Stimulated activated CD8-positive, alpha-beta memory T cell treated with anti-CD3 and anti-CD28 coated beads, Interleukin-12 subunit alpha, Interleukin-12 subunit beta, amount 100 ng/mL, for 24 hours (primary cell): ENCODE measurements around the gene BAK1.
A peak's percentile ranks its signal among the peaks of the same experiment; 100 is the strongest.

Source experiments
- DNase-seq: peaks from one replicate; pipeline ENCODE4 v3.0.0-alpha.2; 2020; ENCODE audit errors: extremely low read depth

Gene BAK1

DNA sequence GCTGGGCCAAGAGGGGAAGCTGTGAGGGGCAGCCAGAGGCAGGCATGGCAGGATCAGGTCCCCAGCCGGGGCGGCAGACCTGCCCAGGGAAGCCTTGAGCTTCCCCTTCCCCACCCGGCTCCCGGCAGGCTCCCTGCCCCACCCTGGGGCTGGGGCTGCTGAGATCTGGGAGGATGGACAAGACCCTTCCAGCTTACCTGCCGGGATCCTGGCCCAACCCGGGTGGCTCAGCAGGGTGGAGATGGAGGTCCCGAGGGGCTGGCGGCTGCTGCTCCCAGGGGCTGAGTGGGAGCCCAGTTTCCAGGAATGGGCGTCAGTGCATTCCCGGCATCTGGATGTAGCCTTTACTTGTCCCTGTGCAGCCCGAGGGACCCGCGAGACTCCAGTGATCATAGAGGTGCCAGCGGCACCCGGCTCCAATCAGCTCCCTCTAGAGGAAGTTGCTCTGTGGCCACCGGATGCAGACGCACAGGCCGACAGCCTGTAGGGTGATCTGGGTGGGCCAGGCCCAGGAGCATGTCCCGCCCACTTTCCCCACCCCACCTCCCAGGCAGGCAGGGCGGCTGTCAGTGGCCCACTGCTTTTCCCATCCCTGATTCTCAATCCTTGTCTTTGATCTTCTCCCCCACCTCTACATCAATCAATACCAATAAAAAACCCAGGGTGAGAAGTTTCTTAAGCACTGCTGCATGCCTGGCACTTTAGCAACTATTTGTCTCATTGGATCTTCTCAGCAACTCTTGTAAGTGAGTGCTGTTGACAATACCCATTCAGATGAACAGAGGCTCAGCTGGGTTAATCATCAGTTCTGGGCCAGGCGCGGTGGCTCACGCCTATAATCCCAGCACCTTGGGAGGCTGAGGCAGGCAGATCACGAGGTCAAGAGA, at the start of gene BAK1:
Gene BAK1, minus strand, starts transcription at position 449 of the 887 bp plus-strand sequence. CDS start 2,672 bp downstream, outside the sequence.
- DNase-seq, result peak; percentile 70

DNA sequence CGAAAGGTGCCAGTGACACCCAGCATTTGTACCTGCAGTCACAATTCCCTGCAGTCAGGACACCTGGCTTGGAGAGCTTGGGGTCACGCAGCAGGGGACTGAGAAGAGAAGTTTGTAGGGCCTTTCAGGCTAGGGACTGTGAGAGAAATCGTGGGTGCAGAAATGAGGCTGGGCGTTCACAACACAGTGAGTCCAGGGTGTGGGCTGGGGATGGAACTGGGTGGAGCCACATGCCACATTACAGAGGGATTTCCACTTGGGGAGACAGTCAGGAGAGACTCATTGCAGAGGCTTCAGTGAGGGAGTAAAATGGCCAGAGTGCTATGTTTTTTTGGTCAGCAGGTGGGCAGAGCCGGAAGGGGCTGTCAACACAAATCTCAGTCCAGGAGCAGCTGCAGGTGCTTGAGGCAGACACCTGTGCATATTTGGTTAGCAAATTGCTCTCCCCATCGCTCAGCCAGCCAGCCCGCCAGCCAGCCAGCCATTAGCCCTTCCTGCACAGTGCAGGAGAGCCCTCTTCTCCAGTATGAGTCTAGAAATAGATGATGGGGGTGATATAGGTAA, 48.4 kb upstream of the BAK1 start:
- no peak for DNase-seq

DNA sequence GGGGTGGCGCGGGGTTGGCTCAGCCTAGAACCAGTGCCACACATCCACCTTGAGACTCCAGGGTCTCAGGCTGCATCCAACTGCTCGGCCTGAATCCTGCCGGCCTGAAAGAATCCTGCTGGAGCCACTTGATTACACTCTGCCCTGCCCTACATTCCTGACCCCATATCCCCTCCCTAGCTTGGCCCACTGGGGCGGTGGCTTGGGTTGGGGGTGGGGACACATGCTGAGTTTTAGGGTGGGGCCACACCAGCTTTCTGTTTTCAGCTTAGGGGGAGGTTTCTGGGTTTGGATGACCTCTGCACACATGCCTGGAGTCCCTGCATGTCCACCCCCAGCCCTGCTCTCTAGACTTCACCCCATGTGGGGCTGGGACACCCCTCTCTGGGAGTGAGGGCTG, 47.8 kb upstream of the BAK1 start:
- no peak for DNase-seq

DNA sequence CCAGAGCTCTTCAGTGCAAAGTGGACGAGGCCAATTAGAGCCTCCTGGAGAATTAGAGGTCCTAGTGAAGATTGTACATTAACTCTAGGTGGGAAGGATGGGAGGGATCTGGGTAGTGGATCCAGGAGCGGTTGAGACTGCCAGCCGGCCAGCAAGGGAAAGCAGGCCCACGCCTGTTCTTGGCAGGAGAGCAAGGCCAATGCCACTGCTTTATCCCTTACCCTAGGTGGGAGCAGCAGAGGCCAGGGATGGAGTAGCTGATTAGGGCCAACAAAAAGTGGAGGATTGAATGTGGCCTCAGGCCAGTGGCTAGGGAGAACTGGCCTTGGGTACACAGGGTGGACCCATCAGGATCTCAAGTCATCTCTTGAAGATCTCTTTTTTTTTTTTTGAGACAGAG, 44.8 kb upstream of the BAK1 start:
- no peak for DNase-seq

DNA sequence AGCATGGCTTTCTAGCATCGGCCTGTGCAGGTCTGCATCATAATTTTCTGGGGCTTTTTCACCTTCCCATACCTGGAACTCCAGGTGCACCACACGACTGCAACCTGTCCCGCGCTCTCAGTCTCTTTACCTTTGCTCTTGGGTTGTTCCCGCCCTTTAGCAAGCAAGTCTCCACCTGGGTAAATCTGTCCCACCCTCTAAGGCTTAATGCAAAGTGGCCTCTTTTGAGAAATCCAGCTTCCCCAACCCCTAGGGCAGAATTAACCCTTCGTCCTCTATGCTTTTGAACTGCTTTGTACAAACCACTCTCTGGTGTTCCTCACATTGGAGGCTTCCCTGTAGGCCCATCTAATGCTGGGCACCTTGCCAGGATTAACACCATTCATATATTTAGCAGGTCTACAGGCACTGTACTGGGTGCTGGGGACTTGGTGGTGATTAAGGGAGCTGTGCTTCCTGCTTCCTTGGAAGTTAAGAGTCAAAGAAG, 43.9 kb upstream of the BAK1 start:
- no peak for DNase-seq

DNA sequence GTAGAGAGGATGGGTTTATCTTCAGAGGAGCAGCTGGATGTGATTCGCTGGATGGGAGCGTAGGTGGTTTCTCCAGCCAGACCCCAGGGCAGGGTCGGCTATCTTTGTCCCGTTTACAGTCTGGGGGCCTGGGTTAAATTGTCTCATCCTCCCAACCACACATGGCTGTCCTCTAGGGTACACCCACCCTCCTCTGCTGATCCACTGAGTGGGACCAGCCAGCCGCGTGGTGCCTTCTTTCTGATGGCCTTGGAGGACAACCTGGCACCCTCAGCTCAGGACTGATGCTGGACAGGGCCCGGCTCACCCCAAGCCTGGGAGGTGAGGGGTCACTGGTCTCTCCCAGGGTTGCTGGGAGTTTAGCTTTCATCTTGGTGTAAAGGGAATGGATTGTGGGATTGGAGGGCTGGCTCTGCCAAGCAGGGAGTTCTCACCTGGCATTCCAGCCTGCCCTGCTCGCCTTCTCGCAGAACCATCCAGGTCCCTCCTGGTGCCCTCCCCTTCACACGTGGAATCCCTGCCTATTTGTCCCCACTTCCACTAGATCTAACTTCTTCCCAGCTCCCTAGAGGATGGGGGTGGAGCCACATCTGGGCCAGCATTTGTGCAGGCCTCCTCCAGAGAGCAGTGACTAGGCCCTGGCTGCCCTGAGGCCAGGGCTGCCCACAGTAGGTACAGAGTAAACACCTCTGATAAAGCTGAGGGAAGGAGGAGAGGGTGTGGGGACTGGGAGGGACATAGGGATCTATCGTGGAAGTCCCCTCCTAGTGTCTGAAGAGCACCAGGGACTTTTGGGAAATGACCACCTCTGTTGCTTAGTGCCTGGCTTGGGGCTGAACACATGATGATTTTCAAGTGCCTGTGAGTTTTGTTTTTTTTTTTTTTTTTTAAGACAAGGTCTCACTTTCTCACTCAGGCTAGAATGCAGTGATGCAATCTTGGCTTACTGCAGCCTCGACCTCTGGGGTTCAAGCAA, 42.7 kb upstream of the BAK1 start:
- DNase-seq, result no peak

DNA sequence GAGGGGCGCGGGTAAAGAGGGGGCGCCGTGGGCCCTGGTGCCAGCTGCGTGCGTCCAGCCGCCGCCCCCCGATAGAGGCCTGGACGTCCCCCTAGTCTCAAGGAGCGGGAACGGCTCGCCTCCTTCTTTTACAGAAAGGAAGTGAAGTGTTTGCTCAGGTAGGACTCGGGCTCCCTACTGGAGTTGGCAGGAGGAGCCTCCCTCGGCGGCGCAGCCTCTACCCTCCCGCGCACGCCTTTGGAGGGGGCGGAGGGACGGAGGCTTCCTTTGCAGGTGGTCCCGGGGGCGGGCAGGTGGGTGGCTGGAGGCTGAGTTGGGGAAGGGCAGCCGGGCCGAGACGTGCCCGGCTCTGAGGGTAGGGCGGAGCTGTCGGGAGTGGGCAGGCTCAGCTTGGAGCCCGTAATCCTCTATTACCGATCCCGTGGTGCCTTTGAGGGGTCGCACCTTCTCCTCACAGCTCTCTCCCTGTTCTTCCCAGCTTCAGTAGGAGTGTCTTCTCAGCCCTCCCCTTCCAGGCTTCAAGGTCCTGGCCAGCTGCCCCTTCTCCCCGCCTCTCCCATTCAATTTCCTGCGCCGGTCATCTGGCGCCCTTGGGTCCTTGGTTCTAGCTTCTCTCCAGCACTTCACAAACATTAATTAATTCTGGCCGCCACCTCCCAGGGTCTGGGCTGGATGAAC, 41.8 kb upstream of the BAK1 start:
- DNase-seq, result no peak

DNA sequence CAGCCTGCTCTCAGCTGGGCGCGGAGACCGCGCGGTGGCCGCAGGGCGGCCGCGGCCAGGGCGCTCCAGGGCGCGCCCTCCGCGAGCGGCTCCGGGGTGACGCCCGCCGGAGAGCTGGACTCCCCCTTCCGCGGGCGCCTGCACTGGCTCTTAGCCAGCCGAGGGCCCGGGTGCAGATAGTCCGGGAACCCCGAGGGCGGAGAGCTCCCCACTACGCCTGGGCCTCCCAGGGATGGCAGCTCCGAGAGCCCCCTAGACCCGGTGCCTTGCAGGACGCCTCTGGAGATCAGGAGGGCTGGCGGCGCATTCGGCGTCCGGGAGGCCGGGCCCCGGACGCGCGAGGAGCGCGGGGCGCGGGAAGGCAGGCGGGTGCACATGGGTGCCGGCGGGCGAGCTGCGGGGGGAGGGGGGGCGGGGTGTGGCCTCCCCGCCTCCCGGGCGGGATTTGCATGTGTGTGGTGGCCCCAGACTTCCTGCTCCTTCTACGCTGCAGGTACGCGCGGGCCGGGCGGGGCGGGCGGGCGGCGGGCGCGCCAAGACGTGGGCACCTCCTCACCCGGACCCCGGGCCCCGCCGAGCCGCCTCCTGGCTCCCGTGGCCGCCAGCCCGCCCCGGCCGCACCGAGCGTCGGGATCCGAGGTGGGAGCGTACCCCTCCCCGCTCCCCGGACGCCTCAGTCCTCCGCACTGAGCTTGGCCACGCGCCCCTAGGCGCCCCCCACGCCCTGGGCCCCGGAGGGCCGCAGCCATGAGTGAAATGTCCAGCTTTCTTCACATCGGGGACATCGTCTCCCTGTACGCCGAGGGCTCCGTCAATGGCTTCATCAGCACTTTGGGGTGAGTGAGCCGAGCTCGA, 41.0 kb upstream of the BAK1 start, which contains the start of gene ITPR3:
Gene ITPR3, plus strand, starts transcription at position 467 of the 855 bp plus-strand sequence. Its CDS starts 281 bp downstream, at position 748.
- DNase-seq, result peak; percentile 42

DNA sequence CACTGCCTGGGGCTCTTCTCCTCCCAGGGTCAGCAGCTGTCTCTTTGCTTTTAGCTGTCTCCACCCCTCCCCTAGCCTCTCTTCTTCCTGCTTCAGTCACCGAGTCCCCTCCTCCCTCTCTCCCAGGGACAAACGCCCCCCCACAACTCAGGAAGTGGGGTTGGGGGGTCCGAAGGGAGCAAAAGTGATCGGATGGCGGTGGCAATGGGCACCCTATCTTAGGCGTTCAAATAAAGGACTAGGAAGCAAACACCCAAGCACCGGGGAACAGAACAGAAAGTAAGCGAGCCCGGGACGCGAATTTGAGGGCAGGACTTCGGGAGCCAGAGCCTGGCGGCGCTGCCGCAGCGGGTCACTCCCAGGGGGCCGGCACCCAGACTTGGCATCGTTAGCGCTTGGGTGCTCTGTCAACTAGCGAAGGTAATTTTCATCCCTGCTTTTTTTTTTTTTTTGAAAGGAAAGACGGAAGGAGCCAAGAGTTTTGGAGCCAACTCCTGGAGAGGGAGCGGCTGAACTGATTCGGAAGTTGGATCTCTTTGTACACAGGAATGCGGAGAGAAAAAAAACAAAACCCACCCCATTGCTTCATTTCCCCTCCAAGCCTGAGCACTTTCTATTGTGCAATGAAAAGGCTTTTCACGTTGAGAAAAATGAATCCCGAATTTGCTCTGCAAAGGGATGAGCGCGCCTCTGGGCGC, 40.2 kb upstream of the BAK1 start:
- no peak for DNase-seq

DNA sequence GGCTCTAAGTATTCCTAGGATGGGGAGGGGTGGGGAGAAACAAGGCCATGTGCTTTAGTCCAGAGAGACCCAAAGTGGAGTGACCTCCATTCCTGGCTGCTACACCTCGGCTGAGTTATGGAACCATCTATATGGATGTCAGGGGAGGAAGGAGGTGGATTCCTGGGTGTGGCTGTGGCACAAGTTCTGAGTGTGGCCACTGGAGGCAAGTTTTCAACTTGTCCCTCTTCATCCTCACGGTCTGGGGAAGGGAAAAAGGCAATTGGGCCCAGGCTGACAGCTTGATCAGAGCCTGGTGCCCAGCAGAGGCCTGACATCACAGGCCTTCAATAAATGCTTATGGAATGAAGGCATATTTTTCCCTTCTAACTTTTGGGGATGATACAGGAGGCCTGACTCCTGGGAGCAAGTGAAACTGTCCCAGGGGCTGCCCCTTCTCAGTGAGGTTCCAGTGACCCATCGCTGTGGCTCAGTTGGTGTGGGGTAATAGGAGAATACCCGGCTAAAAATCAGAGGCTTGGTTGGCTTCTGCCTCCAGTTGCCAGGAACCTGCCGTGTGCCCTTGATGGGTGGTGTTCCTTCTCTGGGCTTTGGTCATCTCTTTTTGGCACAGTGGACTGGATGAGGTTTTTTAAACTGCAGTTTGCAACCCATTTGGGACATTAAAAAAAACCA, 39.2 kb upstream of the BAK1 start:
- no peak for DNase-seq

DNA sequence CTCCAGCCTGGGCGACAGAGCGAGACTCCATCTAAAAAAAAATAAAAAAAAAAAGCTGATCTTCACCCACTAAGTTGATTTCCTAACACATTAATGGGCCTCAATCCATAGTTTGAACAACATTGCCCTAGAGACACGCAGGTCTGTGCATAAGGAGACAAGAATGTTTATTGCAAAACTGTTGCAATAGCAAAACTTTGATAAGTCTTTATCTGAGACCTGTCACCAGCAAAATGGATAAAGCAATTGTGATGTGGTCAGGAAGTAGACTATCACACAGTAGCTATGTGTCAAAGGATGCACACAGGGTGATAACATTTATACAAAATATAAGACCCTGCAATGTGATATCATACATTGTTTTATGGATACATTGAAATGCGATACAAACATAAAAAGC, 36.8 kb upstream of the BAK1 start:
- DNase-seq, result no peak

DNA sequence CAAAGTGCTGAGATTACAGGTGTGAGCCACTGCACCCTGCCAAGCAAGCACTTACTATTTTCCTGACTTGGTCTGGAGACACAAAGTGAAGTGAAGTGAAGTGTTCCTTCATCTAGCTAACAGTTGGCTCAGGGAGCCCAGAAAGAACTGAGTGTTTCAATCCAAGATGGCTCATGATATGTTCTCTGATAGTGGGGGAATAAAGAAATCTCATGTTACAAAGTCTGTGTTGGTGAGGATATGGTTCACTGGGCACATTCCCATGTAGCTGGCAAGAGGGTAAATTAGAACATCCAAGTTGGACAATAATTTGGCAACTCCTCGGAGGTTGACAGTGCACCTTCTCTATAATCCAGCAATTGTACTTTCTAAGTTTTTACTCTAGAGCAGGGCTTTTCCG, 36.0 kb upstream of the BAK1 start:
- DNase-seq, result no peak

DNA sequence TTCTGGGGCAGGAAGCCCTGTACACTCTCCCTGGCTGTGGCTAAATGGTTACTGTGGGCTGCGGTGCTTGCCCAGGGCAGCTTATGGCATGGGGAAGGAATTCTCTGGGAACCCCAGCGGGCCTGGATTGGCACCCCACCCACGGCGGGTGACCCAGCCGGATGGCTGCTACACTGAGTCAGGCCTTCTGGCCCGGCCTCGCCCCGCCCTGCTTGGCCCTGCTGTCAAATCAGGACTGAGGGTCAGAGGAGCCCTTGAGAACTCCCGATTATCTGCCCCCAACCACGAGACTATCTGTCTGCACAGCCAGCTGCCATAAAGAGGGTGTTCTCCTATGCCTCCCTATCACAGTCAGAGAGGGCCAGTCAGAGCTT, 33.7 kb upstream of the BAK1 start:
- DNase-seq, result no peak

DNA sequence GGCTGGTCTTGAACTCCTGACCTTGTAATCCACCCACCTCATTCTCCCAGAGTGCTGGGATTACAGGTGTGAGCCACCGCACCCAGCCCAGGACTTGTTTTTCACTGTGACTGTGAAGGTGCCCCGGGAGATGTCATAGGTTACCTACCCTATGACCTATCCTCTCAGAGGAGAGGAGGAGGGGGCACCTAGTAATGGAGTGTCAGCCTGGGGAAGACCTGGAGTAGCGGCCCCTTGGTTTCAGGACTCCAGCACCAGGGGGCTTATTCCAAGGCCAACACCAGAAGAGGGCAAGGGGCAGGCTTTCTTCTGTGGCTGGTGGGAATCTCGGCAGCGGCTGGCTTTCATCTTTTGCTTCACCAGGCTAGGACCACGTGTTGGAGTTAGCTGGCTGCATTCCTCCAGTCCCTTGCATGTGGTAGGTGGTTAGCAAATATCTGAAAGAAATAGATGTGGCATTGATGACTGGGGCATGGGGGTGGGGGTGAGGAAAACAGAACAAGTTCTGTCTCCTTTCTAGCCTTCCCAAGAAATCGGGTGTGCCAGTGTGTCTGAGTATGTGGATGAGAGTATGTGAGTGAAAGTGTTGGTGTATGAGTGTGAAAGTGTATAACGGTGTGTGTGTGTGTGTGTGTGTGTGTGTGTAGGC, 33.2 kb upstream of the BAK1 start:
- DNase-seq, result no peak

DNA sequence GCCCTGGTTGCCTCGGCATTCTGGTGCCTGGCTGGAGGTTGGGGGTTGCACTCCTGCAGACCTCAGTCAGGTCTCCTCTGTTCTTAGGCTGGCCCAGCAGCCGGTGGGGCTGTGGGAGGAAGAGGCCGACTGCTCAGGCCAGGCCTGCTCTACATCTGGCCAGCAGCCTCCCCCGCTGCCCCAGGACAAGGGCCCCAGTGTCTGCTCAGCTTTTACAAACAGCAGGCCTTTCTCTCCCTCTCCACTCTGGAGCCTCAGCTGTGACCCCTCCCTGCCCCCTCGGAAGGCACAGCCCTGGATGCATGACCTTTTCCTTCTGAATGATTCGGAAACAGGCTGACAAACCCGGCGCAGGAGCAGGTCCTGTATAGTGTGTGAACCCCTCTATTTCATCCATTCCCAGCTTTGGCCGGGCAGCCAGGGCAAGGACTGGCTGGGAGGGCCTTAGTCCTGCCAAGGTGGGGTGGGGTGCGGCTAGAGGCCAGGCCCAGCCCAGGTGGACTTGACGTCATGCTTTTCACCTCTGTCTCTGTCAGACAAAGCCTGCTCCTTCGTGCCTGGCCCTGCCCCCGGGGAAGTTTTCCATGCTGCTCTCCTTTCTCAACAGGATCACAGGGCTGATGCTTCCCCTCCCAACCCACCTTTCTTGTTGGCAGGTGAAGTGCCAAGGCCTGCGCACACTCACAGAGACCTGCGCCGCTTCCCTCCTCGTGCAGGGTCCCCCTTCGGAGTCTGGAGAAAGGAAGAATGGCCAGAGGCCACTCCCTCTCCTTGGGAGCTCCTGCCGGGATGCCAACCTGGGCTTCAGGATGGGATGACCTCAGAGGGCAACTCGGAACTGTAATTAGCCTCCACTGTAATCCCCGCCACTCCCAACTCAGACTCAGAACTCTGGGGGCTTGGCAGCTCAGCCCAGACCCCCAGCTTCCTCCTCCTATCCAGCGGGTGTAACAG, 31.0 kb upstream of the BAK1 start:
- DNase-seq, result no peak

DNA sequence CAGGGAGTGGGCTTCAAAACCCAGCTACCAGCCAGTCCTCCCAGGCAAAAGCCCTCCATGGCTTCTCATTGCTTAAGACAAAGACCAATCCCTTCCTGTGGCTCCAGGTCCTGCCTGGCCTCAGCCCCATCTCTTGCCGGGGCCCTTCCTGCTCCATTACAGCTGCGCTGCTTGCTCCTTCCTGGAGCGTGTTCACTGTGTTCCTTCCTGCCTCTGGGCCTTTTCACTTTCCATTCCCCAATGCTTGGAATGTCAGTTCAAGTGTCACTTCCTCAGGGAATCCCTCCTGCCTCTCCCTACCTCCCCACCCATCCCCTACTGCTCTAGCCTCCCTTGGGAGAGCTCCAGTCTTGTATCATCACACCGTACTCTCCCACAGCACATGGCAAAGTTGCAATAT, 30.0 kb upstream of the BAK1 start:
- DNase-seq, result no peak

DNA sequence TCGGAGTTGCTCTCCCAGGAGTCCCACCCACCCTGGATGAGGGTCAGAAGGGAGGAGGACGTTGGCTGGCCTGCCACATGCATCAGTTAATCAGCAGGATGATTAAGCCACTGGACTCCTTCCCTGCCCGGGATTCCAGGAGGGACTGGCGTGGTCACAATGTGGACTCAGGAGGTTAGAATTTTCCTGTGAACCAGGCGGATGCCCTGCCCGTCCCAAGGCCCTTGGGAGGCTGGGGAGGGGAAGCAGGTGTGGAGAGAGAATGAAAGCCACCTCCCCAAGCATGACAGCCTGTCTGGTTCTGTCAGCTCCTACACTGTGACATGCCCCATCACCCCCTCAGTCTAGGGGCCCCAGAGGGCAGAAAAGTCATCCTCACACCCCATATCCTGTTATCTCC, 29.5 kb upstream of the BAK1 start:
- no peak for DNase-seq

DNA sequence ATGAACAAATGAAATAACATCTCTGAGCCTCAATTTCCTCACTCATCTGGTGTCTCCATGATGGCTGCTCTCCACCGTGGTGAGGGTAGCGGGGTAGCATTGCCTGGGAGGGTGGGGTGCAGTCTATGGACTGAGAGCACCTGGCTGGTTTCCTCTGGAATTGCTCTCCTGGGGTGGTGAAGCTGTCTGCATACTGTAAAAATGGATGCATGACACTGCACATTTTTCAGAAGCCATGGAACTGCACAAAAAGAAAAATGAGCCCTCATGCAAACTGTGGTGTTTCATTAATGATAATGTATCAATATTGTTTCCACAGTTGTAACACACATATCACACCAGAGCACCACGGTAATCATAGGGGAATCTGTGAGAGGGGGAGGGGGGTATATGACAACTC, 28.9 kb upstream of the BAK1 start:
- DNase-seq, result no peak
